Muscle layer of duodenum (tissue), 2 donors: ENCODE results near the gene NUP155.

ENCODE experiments used
- H3K27ac ChIP-seq: one replicate; pipeline ENCODE4 v1.7.0; 2013; ENCODE audit warnings: mild to moderate bottlenecking, low read length
- H3K27me3 ChIP-seq: one replicate; pipeline ENCODE4 v1.7.0; 2013; ENCODE audit warnings: low read depth, mild to moderate bottlenecking, control low read depth, low read length
- H3K36me3 ChIP-seq, 2 donors: one replicate each; pipeline ENCODE4 v1.7.0; 2013; ENCODE audit warnings: low read length in 2 of 2, control low read depth in 1 of 2, mild to moderate bottlenecking in 1 of 2; ENCODE audit not compliant: insufficient read depth in 2 of 2, control insufficient read depth in 1 of 2
- H3K4me1 ChIP-seq, 2 donors: one replicate each; pipeline ENCODE4 v1.7.0; 2013; ENCODE audit warnings: low read length in 2 of 2, mild to moderate bottlenecking in 2 of 2, control low read depth in 1 of 2, moderate library complexity in 1 of 2; ENCODE audit not compliant: insufficient read depth in 2 of 2, control insufficient read depth in 1 of 2
- H3K4me3 ChIP-seq, 2 donors: one replicate each; pipeline ENCODE4 v1.7.0; 2013; ENCODE audit warnings: low read length in 2 of 2, low read depth in 1 of 2, mild to moderate bottlenecking in 1 of 2
- H3K9me3 ChIP-seq, 2 donors: one replicate each; pipeline ENCODE4 v1.7.0; 2013; ENCODE audit warnings: low read length in 2 of 2, control low read depth in 1 of 2, mild to moderate bottlenecking in 1 of 2; ENCODE audit not compliant: control insufficient read depth in 1 of 2
- donor health status: healthy.

The NUP155 gene

GRCh38 chr5:37247036-37247435 lies 123.9 kb downstream of the NUP155 start:
- no peak overlapping the region for H3K27ac ChIP-seq
- H3K4me3 ChIP-seq = no peak overlapping the region
- H3K9me3 ChIP-seq = no peaks in the 10 kb centered on the region
- H3K36me3 ChIP-seq = peaks cover 3% of the 10 kb centered on the region in 2 donors
- peaks cover 0 to 16% of the 10 kb centered on the region in 2 donors for H3K4me1 ChIP-seq
- no peaks in the 10 kb centered on the region for H3K27me3 ChIP-seq
